Upper lobe of left lung (tissue), 6 donors: ENCODE results near the gene ICA1L. TPM values are rescaled to one million over a fixed set of nuclear protein-coding genes. Genes with fewer than 3 reads are reported as not detected.

Experiments
- ATAC-seq, 2 donors: fragments of 200-7000 bp; cut with Tn5 transposase; one replicate each; pipeline ENCODE4 v1.9.1; 2022; ENCODE audit warnings: mild to moderate bottlenecking in 2 of 2, moderate library complexity in 2 of 2; ENCODE audit not compliant: low FRiP score in 2 of 2
- DNase-seq, 2 donors: peaks; one replicate each; pipeline ENCODE4 v3.0.0-alpha.2; 2019 to 2020
- H3K27ac ChIP-seq, 4 donors: fragments of 200-600 bp; sonication (generic); one replicate each; pipeline ENCODE4 v1.5.1; 2016 to 2019
- H3K27me3 ChIP-seq, 4 donors: fragments of 200-600 bp; sonication (generic); one replicate each; pipeline ENCODE4 v1.5.1; 2017 to 2019
- H3K36me3 ChIP-seq, 4 donors: fragments of 200-600 bp; sonication (generic); one replicate each; pipeline ENCODE4 v1.5.1; 2016 to 2019
- H3K4me1 ChIP-seq, 4 donors: fragments of 200-600 bp; sonication (generic); one replicate each; pipeline ENCODE4 v1.5.1; 2018 to 2019
- H3K4me3 ChIP-seq, 4 donors: fragments of 200-600 bp; sonication (generic); one replicate each; pipeline ENCODE4 v1.5.1; 2017 to 2019; ENCODE audit warnings: mild to moderate bottlenecking in 2 of 4, moderate library complexity in 1 of 4
- H3K9me3 ChIP-seq, 4 donors: fragments of 200-600 bp; sonication (generic); one replicate each; pipeline ENCODE4 v1.5.1; 2018 to 2019
- CTCF ChIP-seq, 6 experiments: fragments of 450-650 bp in 4 of 6; fragments of 200-600 bp in 2 of 6; sonication (generic) in 2 of 6; IDR thresholded peaks; one replicate each; pipeline ENCODE4 v1.5.1; 2016 to 2019; ENCODE audit warnings: antibody characterized with exemption in 6 of 6
- EP300 ChIP-seq, 4 donors: sonication (generic); formaldehyde crosslinking; IDR thresholded peaks; one replicate each; pipeline ENCODE4 v1.5.1; 2017; ENCODE audit warnings: antibody characterized with exemption in 4 of 4, control low read depth in 2 of 4
- POLR2A ChIP-seq, 4 donors: fragments of 450-650 bp; IDR thresholded peaks; one replicate each; pipeline ENCODE4 v1.5.1; 2016 to 2017; ENCODE audit warnings: antibody characterized with exemption in 4 of 4, mild to moderate bottlenecking in 2 of 4
- POLR2AphosphoS5 ChIP-seq, 2 donors: sonication (generic); formaldehyde crosslinking; IDR thresholded peaks; one replicate each; pipeline ENCODE4 v1.5.1; 2017; ENCODE audit warnings: antibody characterized with exemption in 2 of 2
- WGBS, 2 donors: methylation state at CpG; one replicate each; pipeline ENCODE4 v1.1.5; 2017 to 2018; 5-methylcytosine and 5-hydroxymethylcytosine counted together
- total RNA-seq, 6 donors: library from RNA; depleted of rRNA in 4 of 6; stranded (reverse); fragments of >200 nt in 4 of 6; gene quantifications; one replicate each; pipeline versions ENCODE4 v1.1.0 to v1.2.1, GENCODE V29; 2016 to 2021
- donor health status: DM: no; HTN: no; CAD: no; lungs with moderate emphysema.
- donor health status: DM: no; HTN: yes; CAD: no; lungs with severe emphysema.

Gene ICA1L
- total RNA-seq, 6 donors from 2014 or later: 3.0 to 28.3 (median 5.7) TPM

GRCh38 chr2:202771741-202772460 lies 99.7 kb downstream of the ICA1L start:
- ATAC-seq (no peak), DNase-seq (no peak)
- no peak overlapping the region for H3K27ac ChIP-seq
- TF ChIP-seq EP300 (IDR thresholded peaks at IDR 0.05) (no peak), CTCF (IDR thresholded peaks at IDR 0.05) (no peak), POLR2AphosphoS5 (IDR thresholded peaks at IDR 0.05) (no peak), POLR2A (IDR thresholded peaks at IDR 0.05) (no peak)
- no peaks in the 10 kb centered on the region for H3K4me1 ChIP-seq
- H3K27me3 ChIP-seq: no peaks in the 10 kb centered on the region
- H3K4me3 ChIP-seq: no peak overlapping the region
- 82 to 85% methylated on average over 7 of the region's 7 CpGs for WGBS, 2 donors
- peaks cover 0 to 4% (median 2%) of the 10 kb centered on the region in 4 donors for H3K36me3 ChIP-seq
- no peaks in the 10 kb centered on the region for H3K9me3 ChIP-seq

- Histone ChIP-seq H3K27me3 (no peaks in the 10 kb centered on the region), H3K27ac (no peak overlapping the region), H3K4me3 (no peak overlapping the region), H3K9me3 (no peaks in the 10 kb centered on the region), H3K4me1 (no peaks in the 10 kb centered on the region), H3K36me3 (peaks cover 0 to 5% (median 2%) of the 10 kb centered on the region in 4 donors)
- no peak for TF ChIP-seq CTCF (IDR thresholded peaks at IDR 0.05)
- no peak for TF ChIP-seq POLR2AphosphoS5 (IDR thresholded peaks at IDR 0.05)
- no peak for TF ChIP-seq EP300 (IDR thresholded peaks at IDR 0.05)
- no peak for TF ChIP-seq POLR2A (IDR thresholded peaks at IDR 0.05)
- ATAC-seq (no peak), DNase-seq (no peak)
- WGBS, 2 donors: 94 to 96% methylated on average over 1 of the region's 1 CpG
These were observed 100.2 kb downstream of the ICA1L start for GRCh38 chr2:202771336-202771735.

- H3K36me3 ChIP-seq: peaks cover 0 to 9% (median 3%) of the 10 kb centered on the region in 4 donors
- no peaks in the 10 kb centered on the region for H3K9me3 ChIP-seq
- H3K4me1 ChIP-seq: no peaks in the 10 kb centered on the region
- H3K27me3 ChIP-seq: no peaks in the 10 kb centered on the region
- no peak for DNase-seq
- H3K27ac ChIP-seq: no peak overlapping the region
- no peak for ATAC-seq
- H3K4me3 ChIP-seq: no peak overlapping the region
- TF ChIP-seq POLR2AphosphoS5 (IDR thresholded peaks at IDR 0.05) (no peak), EP300 (IDR thresholded peaks at IDR 0.05) (no peak), CTCF (IDR thresholded peaks at IDR 0.05) (no peak), POLR2A (IDR thresholded peaks at IDR 0.05) (no peak)
These were observed 102.4 kb downstream of the ICA1L start for GRCh38 chr2:202769201-202769600.

- TF ChIP-seq CTCF (IDR thresholded peaks at IDR 0.05) (no peak), POLR2AphosphoS5 (IDR thresholded peaks at IDR 0.05) (no peak), EP300 (IDR thresholded peaks at IDR 0.05) (no peak), POLR2A (IDR thresholded peaks at IDR 0.05) (no peak)
- DNase-seq (no peak), ATAC-seq (no peak)
- Histone ChIP-seq H3K36me3 (peaks cover 0 to 5% (median 2%) of the 10 kb centered on the region in 4 donors), H3K27me3 (no peaks in the 10 kb centered on the region), H3K4me3 (no peak overlapping the region), H3K27ac (no peak overlapping the region), H3K4me1 (no peaks in the 10 kb centered on the region), H3K9me3 (no peaks in the 10 kb centered on the region)
These were observed 103.3 kb downstream of the ICA1L start for GRCh38 chr2:202768273-202768672.

- whole genome bisulfite sequencing, 2 donors: 52 to 68% methylated on average over 5 of the region's 5 CpGs
- Histone ChIP-seq H3K4me3 (no peak overlapping the region), H3K27ac (no peak overlapping the region), H3K4me1 (no peaks in the 10 kb centered on the region), H3K36me3 (peaks cover 0 to 5% (median 2%) of the 10 kb centered on the region in 4 donors), H3K27me3 (no peaks in the 10 kb centered on the region), H3K9me3 (no peaks in the 10 kb centered on the region)
- DNase-seq (peak in 1 of 2 donors; percentile 26), ATAC-seq (peak; percentile 50 to 62)
- TF ChIP-seq CTCF (IDR thresholded peaks at IDR 0.05) (no peak), POLR2AphosphoS5 (IDR thresholded peaks at IDR 0.05) (no peak), EP300 (IDR thresholded peaks at IDR 0.05) (no peak), POLR2A (IDR thresholded peaks at IDR 0.05) (no peak)
These were observed 106.1 kb downstream of the ICA1L start for GRCh38 chr2:202765436-202765835.
